Measurements from ENCODE around the gene SIGMAR1. TPM values are rescaled to one million over a fixed set of nuclear protein-coding genes. Genes with fewer than 3 reads are reported as not detected.

SIGMAR1 gene
- total RNA-seq, 1 experiment from 2014 or later = 99.8 TPM

DNA sequence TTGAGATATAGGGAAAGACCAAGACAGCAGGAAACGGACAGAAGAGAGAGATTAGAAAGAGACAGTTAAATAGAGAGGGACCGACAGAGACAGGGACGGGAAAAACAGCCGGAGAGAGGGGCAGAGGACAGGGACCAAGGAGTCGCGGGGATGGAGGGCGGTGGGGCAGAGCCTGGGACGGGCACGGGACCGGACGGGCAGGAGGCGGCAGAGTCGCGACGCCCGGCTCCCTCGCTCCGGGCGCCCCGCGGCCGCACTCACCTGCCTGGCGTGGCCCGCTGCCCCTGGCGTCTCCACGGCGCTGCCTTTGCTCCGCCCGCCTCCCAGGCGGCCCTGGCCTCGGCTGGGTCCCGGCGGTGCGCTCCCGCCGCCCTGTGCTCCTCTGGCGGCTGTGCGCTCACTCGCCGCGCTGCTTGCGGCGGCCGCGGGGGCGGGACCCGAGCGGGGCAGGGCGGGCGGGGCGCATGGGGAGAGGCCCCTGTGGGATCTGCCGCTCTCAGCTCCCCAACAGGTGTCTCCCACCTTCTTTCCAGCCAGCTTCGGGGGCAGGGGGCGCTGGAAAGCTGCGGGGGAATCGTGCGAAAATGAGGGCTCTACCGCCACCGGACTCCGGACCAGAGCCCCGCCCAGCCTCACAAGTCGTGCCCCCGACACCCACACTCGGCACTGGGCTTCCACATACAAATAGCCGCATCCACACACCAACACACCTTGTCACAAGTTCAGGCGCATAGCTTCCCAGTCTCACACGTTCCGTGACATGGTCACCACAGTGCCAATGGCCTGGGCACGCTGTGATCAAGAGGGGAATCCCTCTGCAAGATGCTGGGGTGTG is 8.7 kb downstream of the SIGMAR1 start, which contains the start of gene ARID3C:
Gene ARID3C (minus strand): TSS at position 411 of the 835 bp plus-strand sequence. CDS start 1,052 bp downstream, outside the sequence.
- Mint-ChIP-seq H3K4me1 (ENCODE audit: insufficient read depth, unreplicated experiment) (peaks cover 22% of the 10 kb centered on the region), H3K27me3 (ENCODE audit: insufficient read depth, unreplicated experiment) (peaks cover 56% of the 10 kb centered on the region), H3K4me3 (ENCODE audit: unreplicated experiment) (peak within 1 kb of the TSS; percentile 66), H3K36me3 (ENCODE audit: insufficient read depth, unreplicated experiment) (no peaks in the 10 kb centered on the region), H3K27ac (ENCODE audit: low read depth, unreplicated experiment) (peak within 1 kb of the TSS; percentile 2), H3K9me3 (ENCODE audit: unreplicated experiment) (no peaks in the 10 kb centered on the region)
- POLR2A ChIA-PET = interaction anchor here (3.9 kb wide), 1 partner anchor 8 kb away, joined by 19 read pairs; the partner anchor contains the start of gene DCTN3
- no TSS peak for BruUV-seq (replicated peaks)
- CTCF ChIA-PET = interaction anchor here (0.8 to 1.5 kb wide), 3 partner anchors 74 to 271 kb away, joined by 3 to 4 read pairs (median 3); no protein-coding TSS in a partner anchor
- intact Hi-C loops (cut with micrococcal nuclease) = no loop called here
- TF ChIP-seq, protein P1, sequence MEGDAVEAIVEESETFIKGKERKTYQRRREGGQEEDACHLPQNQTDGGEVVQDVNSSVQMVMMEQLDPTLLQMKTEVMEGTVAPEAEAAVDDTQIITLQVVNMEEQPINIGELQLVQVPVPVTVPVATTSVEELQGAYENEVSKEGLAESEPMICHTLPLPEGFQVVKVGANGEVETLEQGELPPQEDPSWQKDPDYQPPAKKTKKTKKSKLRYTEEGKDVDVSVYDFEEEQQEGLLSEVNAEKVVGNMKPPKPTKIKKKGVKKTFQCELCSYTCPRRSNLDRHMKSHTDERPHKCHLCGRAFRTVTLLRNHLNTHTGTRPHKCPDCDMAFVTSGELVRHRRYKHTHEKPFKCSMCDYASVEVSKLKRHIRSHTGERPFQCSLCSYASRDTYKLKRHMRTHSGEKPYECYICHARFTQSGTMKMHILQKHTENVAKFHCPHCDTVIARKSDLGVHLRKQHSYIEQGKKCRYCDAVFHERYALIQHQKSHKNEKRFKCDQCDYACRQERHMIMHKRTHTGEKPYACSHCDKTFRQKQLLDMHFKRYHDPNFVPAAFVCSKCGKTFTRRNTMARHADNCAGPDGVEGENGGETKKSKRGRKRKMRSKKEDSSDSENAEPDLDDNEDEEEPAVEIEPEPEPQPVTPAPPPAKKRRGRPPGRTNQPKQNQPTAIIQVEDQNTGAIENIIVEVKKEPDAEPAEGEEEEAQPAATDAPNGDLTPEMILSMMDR (IDR thresholded peaks at IDR 0.05; ENCODE audit: unreplicated experiment) = no peak
- no peak for DNase-seq (ENCODE audit: unreplicated experiment)

DNA sequence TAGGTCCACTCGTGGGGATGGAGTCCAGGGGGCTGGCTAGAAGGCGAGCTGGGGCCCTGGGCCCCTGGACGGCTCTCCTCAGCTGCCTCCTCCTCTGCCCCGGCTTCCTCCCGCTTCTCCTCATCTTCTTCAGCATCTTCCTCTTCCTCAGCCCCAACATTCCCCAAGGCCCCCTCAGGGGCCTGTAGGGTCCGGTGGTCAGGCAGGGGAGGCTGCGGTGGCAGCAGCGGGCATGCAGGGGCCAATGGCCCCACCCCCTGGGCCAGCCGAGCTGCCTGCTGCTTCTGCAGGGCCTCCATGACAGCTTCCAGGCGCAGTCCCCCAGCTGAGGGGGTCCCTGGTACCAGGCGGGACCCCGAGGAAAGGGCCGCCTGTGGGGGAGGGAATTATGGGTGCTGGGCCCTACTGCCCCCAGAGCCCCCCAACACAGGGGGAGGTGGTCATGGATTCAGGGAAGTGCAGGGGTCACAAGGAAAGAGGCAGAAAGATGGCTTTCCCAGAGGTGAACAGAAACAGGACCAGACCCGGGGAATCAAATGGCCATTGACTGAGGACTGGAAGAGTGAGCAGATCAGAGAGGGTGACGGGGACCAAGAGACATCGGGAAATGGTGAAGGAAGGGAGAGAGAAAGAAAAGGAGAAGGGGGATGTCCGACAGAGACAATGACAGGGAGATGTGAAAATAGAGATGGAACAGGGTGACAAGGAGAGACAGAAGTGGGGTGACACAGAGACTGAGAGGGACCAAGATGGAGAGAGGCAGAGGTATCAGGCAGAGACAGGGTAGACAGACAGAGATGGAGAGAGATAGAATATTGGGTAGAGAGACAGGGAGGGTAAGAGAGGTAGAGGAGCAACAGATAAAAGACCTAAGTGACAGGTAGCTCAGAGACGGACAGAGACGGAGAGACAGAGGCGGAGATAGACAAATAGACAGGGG is 9.6 kb downstream of the SIGMAR1 start:
- Mint-ChIP-seq H3K27me3 (ENCODE audit: insufficient read depth, unreplicated experiment) (peaks cover 56% of the 10 kb centered on the region), H3K9me3 (ENCODE audit: unreplicated experiment) (no peaks in the 10 kb centered on the region), H3K36me3 (ENCODE audit: insufficient read depth, unreplicated experiment) (no peaks in the 10 kb centered on the region), H3K27ac (ENCODE audit: low read depth, unreplicated experiment) (peak overlapping the region; percentile 2), H3K4me3 (ENCODE audit: unreplicated experiment) (peak overlapping the region; percentile 66), H3K4me1 (ENCODE audit: insufficient read depth, unreplicated experiment) (peaks cover 19% of the 10 kb centered on the region)
- DNase-seq (ENCODE audit: unreplicated experiment) = no peak
- TF ChIP-seq, protein P1 (IDR thresholded peaks at IDR 0.05; ENCODE audit: unreplicated experiment) = no peak
- ChIA-PET CTCF (interaction anchor here (0.5 to 1.5 kb wide), 2 partner anchors 74 to 75 kb away, joined by 3 to 4 read pairs; no protein-coding TSS in a partner anchor), POLR2A (interaction anchor here (3.9 kb wide), 1 partner anchor 7 kb away, joined by 19 read pairs; the partner anchor contains the start of gene DCTN3)
- intact Hi-C loops (cut with micrococcal nuclease) = no loop called here
- BruUV-seq (replicated peaks) = no TSS peak

DNA sequence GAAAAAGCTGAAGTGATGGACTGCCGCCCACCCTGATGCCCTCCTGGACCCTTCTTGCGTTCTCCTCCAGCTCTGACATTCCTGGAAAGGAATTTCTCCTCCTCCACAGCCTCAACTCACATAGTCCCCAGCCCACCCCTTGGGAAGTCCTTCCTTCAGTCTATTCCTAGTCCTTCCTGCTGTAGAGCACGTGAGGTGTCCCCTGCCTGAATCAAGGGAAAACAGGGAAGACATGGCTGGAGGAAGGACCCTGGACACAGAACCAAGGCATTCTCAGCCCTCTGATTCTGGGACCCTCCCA is 12.5 kb downstream of the SIGMAR1 start:
- H3K27ac Mint-ChIP-seq (ENCODE audit: low read depth, unreplicated experiment) = no peak overlapping the region
- H3K9me3 Mint-ChIP-seq (ENCODE audit: unreplicated experiment) = no peaks in the 10 kb centered on the region
- no peak for DNase-seq (ENCODE audit: unreplicated experiment)
- no TSS peak for BruUV-seq (replicated peaks)
- H3K27me3 Mint-ChIP-seq (ENCODE audit: insufficient read depth, unreplicated experiment) = peaks cover 47% of the 10 kb centered on the region
- no peak overlapping the region for H3K4me3 Mint-ChIP-seq (ENCODE audit: unreplicated experiment)
- intact Hi-C loops (cut with micrococcal nuclease) = no loop called here
- H3K4me1 Mint-ChIP-seq (ENCODE audit: insufficient read depth, unreplicated experiment) = peaks cover 10% of the 10 kb centered on the region
- CTCF ChIA-PET = interaction anchor here (0.9 to 4.7 kb wide), 5 partner anchors 9 to 33 kb away, joined by 3 to 36 read pairs (median 4); no protein-coding TSS in a partner anchor
- TF ChIP-seq, protein P1 (IDR thresholded peaks at IDR 0.05; ENCODE audit: unreplicated experiment) = no peak
- no peaks in the 10 kb centered on the region for H3K36me3 Mint-ChIP-seq (ENCODE audit: insufficient read depth, unreplicated experiment)
- POLR2A ChIA-PET = interaction anchor here (2.0 kb wide), 1 partner anchor 13 kb away, joined by 4 read pairs; no protein-coding TSS in a partner anchor
